Endothelial cell of umbilical vein (primary cell): Measurements from ENCODE around the gene TCP11. TPM values are rescaled to one million over a fixed set of nuclear protein-coding genes. Genes with fewer than 3 reads are reported as not detected.

Source experiments
- BruUV-seq: library from RNA; stranded (reverse); fragments of 400-500 nt; replicated peaks from 2 replicates; lab custom pipeline; 2021; lab: Mats Ljungman, UMichigan
- CTCF ChIA-PET: fragments of 300-600, 350-600 bp; sonication (Branson Sonifier 250); formaldehyde crosslinking; loops from one replicate; lab custom pipeline; 2021; ENCODE audit warnings: antibody characterized with exemption, inconsistent platforms; lab: Charles Lee
- POLR2A ChIA-PET: fragments of 300-600, 350-600 bp; sonication (Branson Sonifier 250); formaldehyde crosslinking; loops from one replicate; lab custom pipeline; 2021; ENCODE audit warnings: antibody characterized with exemption, inconsistent platforms; lab: Charles Lee
- DNase-seq: peaks from one replicate; pipeline ENCODE4 v3.0.0-alpha.2; 2011; ENCODE audit warnings: low read depth, low spot score
- FAIRE-seq: peaks from 2 replicates; lab custom pipeline; 2011; peaks lifted over from hg19 to GRCh38; lab: Jason Lieb, UNC
- H2AFZ ChIP-seq: 2 replicates; pipeline ENCODE4 v1.6.0; 2012; ENCODE audit warnings: low read depth, low read length, control low read depth, inconsistent platforms
- H3K27ac ChIP-seq: 2 replicates; pipeline ENCODE4 v1.5.1; 2011; ENCODE audit warnings: low read depth, mild to moderate bottlenecking, control low read depth, low read length, moderate library complexity; ENCODE audit not compliant: insufficient read depth
- H3K27me3 ChIP-seq, 2 experiments: 2 replicates each; pipeline versions ENCODE4 v1.6.0 to v1.6.1; 2011; ENCODE audit warnings: low read length in 2 of 2, mixed read lengths in 1 of 2; ENCODE audit not compliant: control insufficient read depth in 2 of 2, insufficient read depth in 2 of 2
- H3K36me3 ChIP-seq, 2 experiments: 2 replicates in 1 of 2; 3 replicates in 1 of 2; pipeline ENCODE4 v1.5.1; 2011; ENCODE audit warnings: low read length in 2 of 2, mild to moderate bottlenecking in 1 of 2, moderate library complexity in 1 of 2; ENCODE audit not compliant: control insufficient read depth in 2 of 2, insufficient read depth in 2 of 2; ENCODE audit errors: extremely low read depth in 1 of 2
- H3K4me1 ChIP-seq: 3 replicates; pipeline ENCODE4 v1.5.1; 2011; ENCODE audit warnings: mild to moderate bottlenecking, low read length; ENCODE audit not compliant: control insufficient read depth, insufficient read depth; ENCODE audit errors: extremely low read depth
- H3K4me2 ChIP-seq: 2 replicates; pipeline ENCODE4 v1.6.1; 2011; ENCODE audit warnings: low read length, control low read depth, mixed read lengths; ENCODE audit not compliant: insufficient read depth
- H3K4me3 ChIP-seq, 3 experiments: fragments of 200-600 bp in 1 of 3; sonication (generic), shearing (Covaris generic) in 1 of 3; replicated peaks in 1 of 3; 2 replicates each; pipeline ENCODE4 v1.5.1; 2011 to 2016; ENCODE audit warnings: control low read depth in 3 of 3, low read length in 3 of 3, mild to moderate bottlenecking in 2 of 3, inconsistent platforms in 1 of 3, low read depth in 1 of 3, moderate library complexity in 1 of 3; ENCODE audit not compliant: insufficient read depth in 1 of 3
- H3K79me2 ChIP-seq: 2 replicates; pipeline ENCODE4 v1.6.0; 2012; ENCODE audit warnings: low read length, inconsistent platforms; ENCODE audit not compliant: control insufficient read depth, insufficient read depth
- H3K9ac ChIP-seq: replicated peaks from 2 replicates; pipeline ENCODE3; 2011; ENCODE audit warnings: low read length, control low read depth; ENCODE audit not compliant: insufficient read depth; ENCODE audit errors: extremely low read depth
- H3K9me1 ChIP-seq: replicated peaks from 3 replicates; pipeline ENCODE4 v1.6.0; 2011; ENCODE audit warnings: mild to moderate bottlenecking, low read length; ENCODE audit not compliant: control insufficient read depth, insufficient read depth; ENCODE audit errors: extremely low read depth
- H3K9me3 ChIP-seq: replicated peaks from 2 replicates; pipeline ENCODE4 v1.5.1; 2012; ENCODE audit warnings: low read length, inconsistent platforms; ENCODE audit not compliant: control insufficient read depth, insufficient read depth
- H4K20me1 ChIP-seq: replicated peaks from 2 replicates; pipeline ENCODE3; 2011; ENCODE audit warnings: mild to moderate bottlenecking, low read length; ENCODE audit not compliant: control insufficient read depth, insufficient read depth; ENCODE audit errors: extremely low read depth
- CTCF ChIP-seq, 2 donors: IDR thresholded peaks; 1 replicate in 1 of 2; 2 replicates in 1 of 2; pipeline ENCODE4 v1.5.1; 2011; ENCODE audit warnings: low read length in 2 of 2, mild to moderate bottlenecking in 2 of 2, moderate library complexity in 2 of 2, control low read depth in 1 of 2, inconsistent platforms in 1 of 2, low read depth in 1 of 2; ENCODE audit not compliant: insufficient read depth in 1 of 2; ENCODE audit errors: extremely low read depth in 1 of 2
- EZH2 ChIP-seq: IDR thresholded peaks from 2 replicates; pipeline ENCODE4 v1.6.1; 2012; ENCODE audit warnings: borderline replicate concordance, low read depth, mild to moderate bottlenecking, moderate library complexity, low read length, inconsistent platforms; ENCODE audit not compliant: severe bottlenecking
- FOS ChIP-seq: IDR thresholded peaks from 2 replicates; pipeline ENCODE4 v1.6.1; 2011; ENCODE audit warnings: mild to moderate bottlenecking, low read length, moderate library complexity, borderline replicate concordance; ENCODE audit not compliant: insufficient read depth
- GATA2 ChIP-seq: IDR thresholded peaks from 2 replicates; pipeline ENCODE4 v1.7.0; 2011; ENCODE audit warnings: low read depth, mild to moderate bottlenecking, moderate library complexity, mixed read lengths, low read length; ENCODE audit not compliant: insufficient read length, insufficient read depth
- JUN ChIP-seq: IDR thresholded peaks from 2 replicates; pipeline ENCODE4 v1.6.1; 2011; ENCODE audit warnings: borderline replicate concordance, low read depth; ENCODE audit not compliant: insufficient read length, insufficient read depth
- MAX ChIP-seq: IDR thresholded peaks from 2 replicates; pipeline ENCODE4 v1.6.1; 2011; ENCODE audit not compliant: insufficient read depth, insufficient read length
- MYC ChIP-seq: IDR thresholded peaks from one replicate; pipeline ENCODE4 v1.6.1; 2011; ENCODE audit warnings: mild to moderate bottlenecking, low read depth, low read length
- POLR2A ChIP-seq: IDR thresholded peaks from 2 replicates; pipeline ENCODE4 v1.6.1; 2012; ENCODE audit warnings: low read depth, mild to moderate bottlenecking, control low read depth, low read length
- POLR2AphosphoS5 ChIP-seq: IDR thresholded peaks from 2 replicates; pipeline ENCODE4 v1.6.1; 2012; ENCODE audit warnings: low read depth, mild to moderate bottlenecking, control low read depth, low read length, moderate library complexity; ENCODE audit not compliant: insufficient read depth
- dilution Hi-C: fragments of 300-500 bp; cut with MboI; formaldehyde crosslinking; loops from one replicate; pipeline ENCODE4 v1.15.0; 2019; ENCODE audit warnings: low sequenced_read_pairs; ENCODE audit not compliant: extremely low pct_ligation_motif_present
- intact Hi-C: fragments of 100-400 bp; cut with micrococcal nuclease; formaldehyde crosslinking; loops from one replicate; pipeline ENCODE4 v1.10.0; 2022
- polyA plus RNA-seq, 4 experiments: library from polyadenylated mRNA; depleted of rRNA in 3 of 4; stranded (reverse) in 3 of 4; unstranded in 1 of 4; fragments of >200 nt; gene quantifications; 2 replicates each; pipeline versions ENCODE4 v1.2.1 to v1.2.3, GENCODE V29; 2011 to 2012; ENCODE audit warnings: missing spikeins in 1 of 4
- small RNA-seq: library from RNA; depleted of rRNA; stranded (forward); fragments of <200 nt; gene quantifications from one replicate; pipeline ENCODE3, GENCODE V24; 2012; ENCODE audit warnings: low replicate concordance, low read depth; ENCODE audit not compliant: insufficient read depth, insufficient read length
- total RNA-seq: library from RNA; stranded (reverse); gene quantifications from 2 replicates; pipeline ENCODE4 v1.2.3, GENCODE V29; 2021

The TCP11 gene
- total and polyA plus RNA-seq, 2 donors (not counting 3 experiments of a cell fraction or from before 2014, with no cell fraction given), result 0.18 TPM; not detected in 1

DNA sequence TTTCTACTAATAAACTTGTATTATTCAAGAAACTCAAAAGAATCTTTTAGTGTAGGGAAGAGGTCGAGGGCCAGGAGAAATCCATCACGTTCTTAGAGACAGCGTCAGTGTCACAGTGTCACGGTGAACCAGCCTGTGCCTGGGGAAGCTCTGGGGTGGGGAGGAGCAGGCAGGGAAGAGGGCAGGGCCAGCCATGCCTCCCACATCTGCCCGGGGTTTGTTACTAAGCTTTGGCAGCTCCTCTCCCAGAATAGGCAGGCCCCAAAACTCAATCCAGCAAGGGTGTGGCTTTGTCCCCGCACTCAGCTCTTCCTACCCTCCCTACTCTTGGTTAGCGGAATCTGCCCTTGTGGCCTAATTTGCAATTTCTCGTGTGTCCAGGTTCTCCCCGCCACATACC is 72.9 kb downstream of the TCP11 start:
- ChIA-PET CTCF (interaction anchor here (0.7 to 2.1 kb wide), 4 partner anchors 11 to 153 kb away, joined by 3 to 12 read pairs (median 6); no protein-coding TSS in a partner anchor), POLR2A (no interaction called here)
- Histone ChIP-seq H4K20me1 (no peaks in the 10 kb centered on the region), H3K79me2 (no peaks in the 10 kb centered on the region), H3K27ac (no peak overlapping the region), H3K4me3 (no peak overlapping the region), H3K4me1 (peaks cover 3% of the 10 kb centered on the region), H3K9me1 (no peaks in the 10 kb centered on the region), H3K27me3 (no peaks in the 10 kb centered on the region), H3K4me2 (no peak overlapping the region), H3K9ac (no peak overlapping the region), H3K36me3 (peaks cover 0 to 21% of the 10 kb centered on the region in 2 experiments), H3K9me3 (no peaks in the 10 kb centered on the region), H2AFZ (no peak overlapping the region)
- dilution Hi-C loops, result no loop called here
- TF ChIP-seq GATA2 (no peak), MAX (no peak), JUN (no peak), EZH2 (no peak), CTCF (IDR thresholded peaks at IDR 0.05; ENCODE audit: extremely low read depth in 1 of 2, insufficient read depth in 1 of 2, low read depth in 1 of 2, low read length in 2 of 2) (no peak), MYC (no peak), FOS (no peak), POLR2AphosphoS5 (no peak), POLR2A (no peak)
- FAIRE-seq (no peak), DNase-seq (no peak)
- intact Hi-C loops, result no loop called here
- BruUV-seq, result no TSS peak

Small RNA genes lying within 50 kb of the gene (small RNA-seq; reads per million reads assigned to genes)
- gene AL138721.1, result not detected

Other genes with a start within 250 kb of the TCP11 start
- gene SCUBE3, start 72.6 kb upstream of the TCP11 start, total RNA-seq, result 0.62 and 1.5 TPM in 2 replicates
- gene SCUBE3, start 72.6 kb upstream of the TCP11 start, polyA plus RNA-seq, result 1.0 and 1.1 TPM in 2 replicates
- gene ZNF76, start 118.4 kb upstream of the TCP11 start, total RNA-seq, result 26.7 and 34.6 TPM in 2 replicates
- 27.9 and 33.3 TPM in 2 replicates for gene ZNF76, start 118.4 kb upstream of the TCP11 start, polyA plus RNA-seq
- gene DEF6, start 156.5 kb upstream of the TCP11 start, total RNA-seq, result 0.77 and 1.0 TPM in 2 replicates
- gene DEF6, start 156.5 kb upstream of the TCP11 start, polyA plus RNA-seq, result 0.43 and 0.59 TPM in 2 replicates
- gene PPARD, start 201.2 kb upstream of the TCP11 start, total RNA-seq, result 23.4 and 29.2 TPM in 2 replicates
- 29.2 and 32.5 TPM in 2 replicates for gene PPARD, start 201.2 kb upstream of the TCP11 start, polyA plus RNA-seq